ENCODE measurements around the gene PLAGL2.

GRCh38 chr20:32150291-32150848 lies 57.2 kb downstream of the PLAGL2 start:
- TF ChIP-seq EZH2 (IDR thresholded peaks at IDR 0.05; ENCODE audit: borderline replicate concordance, insufficient read depth, low read length, poor library complexity, severe bottlenecking) (no peak), CTCF (IDR thresholded peaks at IDR 0.05; ENCODE audit: poor library complexity, severe bottlenecking) (no peak)

All from neural cell (in vitro differentiated cells).